ENCODE data around the gene BBS1. TPM values are rescaled to one million over a fixed set of nuclear protein-coding genes. Genes with fewer than 3 reads are reported as not detected.

BBS1 gene
- total RNA-seq, 1 experiment from 2014 or later: 32.2 TPM

- BruUV-seq (replicated peaks): no TSS peak
- CTCF ChIA-PET: no interaction called here
- intact Hi-C loops (cut with micrococcal nuclease; ENCODE audit: unreplicated experiment): no loop called here
- Mint-ChIP-seq H3K4me1 (ENCODE audit: low read depth, unreplicated experiment) (peaks cover 6% of the 10 kb centered on the region), H3K4me3 (ENCODE audit: low read depth, unreplicated experiment) (no peak overlapping the region), H3K9me3 (ENCODE audit: low read depth, unreplicated experiment) (no peaks in the 10 kb centered on the region), H3K27me3 (ENCODE audit: unreplicated experiment) (peaks cover 31% of the 10 kb centered on the region), H3K36me3 (ENCODE audit: insufficient read depth, unreplicated experiment) (peaks cover 12% of the 10 kb centered on the region), H3K27ac (ENCODE audit: unreplicated experiment) (no peak overlapping the region)
- no peak for DNase-seq
- TF ChIP-seq CTCF (IDR thresholded peaks at IDR 0.05; ENCODE audit: unreplicated experiment): no peak
These were observed 37.6 kb downstream of the BBS1 start for GRCh38 chr11:66548041-66548440.

GRCh38 chr11:66548774-66549630 is 38.6 kb downstream of the BBS1 start:
- H3K9me3 Mint-ChIP-seq (ENCODE audit: low read depth, unreplicated experiment): no peaks in the 10 kb centered on the region
- H3K27me3 Mint-ChIP-seq (ENCODE audit: unreplicated experiment): peaks cover 31% of the 10 kb centered on the region
- DNase-seq: no peak
- CTCF ChIA-PET: interaction anchor here (0.7 kb wide), 1 partner anchor 120 kb away, joined by 3 read pairs; no protein-coding TSS in a partner anchor
- H3K36me3 Mint-ChIP-seq (ENCODE audit: insufficient read depth, unreplicated experiment): peaks cover 12% of the 10 kb centered on the region
- no TSS peak for BruUV-seq (replicated peaks)
- H3K4me3 Mint-ChIP-seq (ENCODE audit: low read depth, unreplicated experiment): no peak overlapping the region
- no peak overlapping the region for H3K27ac Mint-ChIP-seq (ENCODE audit: unreplicated experiment)
- intact Hi-C loops (cut with micrococcal nuclease; ENCODE audit: unreplicated experiment): no loop called here
- no peak for TF ChIP-seq CTCF (IDR thresholded peaks at IDR 0.05; ENCODE audit: unreplicated experiment)
- peaks cover 6% of the 10 kb centered on the region for H3K4me1 Mint-ChIP-seq (ENCODE audit: low read depth, unreplicated experiment)

- Mint-ChIP-seq H3K4me3 (ENCODE audit: low read depth, unreplicated experiment) (no peak overlapping the region), H3K36me3 (ENCODE audit: insufficient read depth, unreplicated experiment) (peaks cover 12% of the 10 kb centered on the region), H3K4me1 (ENCODE audit: low read depth, unreplicated experiment) (no peaks in the 10 kb centered on the region), H3K27ac (ENCODE audit: unreplicated experiment) (no peak overlapping the region), H3K9me3 (ENCODE audit: low read depth, unreplicated experiment) (no peaks in the 10 kb centered on the region), H3K27me3 (ENCODE audit: unreplicated experiment) (peaks cover 37% of the 10 kb centered on the region)
- intact Hi-C loops (cut with micrococcal nuclease; ENCODE audit: unreplicated experiment): no loop called here
- no TSS peak for BruUV-seq (replicated peaks)
- TF ChIP-seq CTCF (IDR thresholded peaks at IDR 0.05; ENCODE audit: unreplicated experiment): no peak
- DNase-seq: no peak
- CTCF ChIA-PET: no interaction called here
These were observed 39.3 kb downstream of the BBS1 start for GRCh38 chr11:66549696-66550095.

GRCh38 chr11:66550887-66551286 is 40.5 kb downstream of the BBS1 start:
- Mint-ChIP-seq H3K4me1 (ENCODE audit: low read depth, unreplicated experiment) (no peaks in the 10 kb centered on the region), H3K9me3 (ENCODE audit: low read depth, unreplicated experiment) (no peaks in the 10 kb centered on the region), H3K4me3 (ENCODE audit: low read depth, unreplicated experiment) (no peak overlapping the region), H3K27ac (ENCODE audit: unreplicated experiment) (no peak overlapping the region), H3K27me3 (ENCODE audit: unreplicated experiment) (peaks cover 49% of the 10 kb centered on the region), H3K36me3 (ENCODE audit: insufficient read depth, unreplicated experiment) (peaks cover 5% of the 10 kb centered on the region)
- DNase-seq: no peak
- CTCF ChIA-PET: no interaction called here
- no peak for TF ChIP-seq CTCF (IDR thresholded peaks at IDR 0.05; ENCODE audit: unreplicated experiment)
- no TSS peak for BruUV-seq (replicated peaks)
- intact Hi-C loops (cut with micrococcal nuclease; ENCODE audit: unreplicated experiment): no loop called here
